CD4-positive, alpha-beta T cell treated with Interferon alpha-2 for 1 hour (primary cell): Measurements from ENCODE around the gene RBM47.
"Not testable (repeated sequence)": the region's sequence is repeated elsewhere in the genome, so short reads cannot be mapped to it uniquely, and the experiment has no call there.

Source experiments
- DNase-seq, 2 donors: peaks; one replicate each; pipeline ENCODE4 v3.0.0-alpha.2; 2020 to 2022

RBM47 gene

DNA sequence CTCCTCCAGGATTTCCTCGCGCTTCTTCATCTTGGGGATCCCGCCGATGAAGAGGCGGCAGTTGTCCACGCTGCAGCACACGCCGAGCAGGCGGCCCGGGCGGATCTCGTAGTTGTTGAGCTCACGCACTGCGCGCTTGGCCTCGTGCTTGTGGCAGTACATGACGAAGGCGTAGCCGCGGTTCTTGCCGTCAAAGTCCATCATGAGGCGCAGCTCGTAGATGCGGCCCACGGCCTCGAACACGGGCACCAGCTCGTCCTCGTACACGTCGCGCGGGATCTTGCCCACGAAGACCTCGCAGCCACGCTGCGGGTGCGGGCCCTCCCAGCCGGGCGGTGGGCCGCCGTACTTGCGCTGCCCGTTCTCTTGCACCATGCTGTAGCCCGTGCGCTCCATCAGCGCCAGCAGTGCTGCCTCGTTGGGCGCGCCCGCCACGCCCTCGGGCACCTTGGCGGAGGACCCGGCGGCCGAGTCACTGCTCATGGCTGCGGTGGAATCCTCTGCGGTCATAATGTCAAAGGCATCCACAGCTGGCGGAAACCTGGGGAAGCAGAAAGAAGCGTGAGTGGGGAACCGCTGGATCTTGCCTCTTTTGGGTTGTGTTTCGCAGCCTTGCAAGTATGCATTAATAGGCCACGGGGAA lies 191.2 kb downstream of the RBM47 start:
- DNase-seq: no peak

DNA sequence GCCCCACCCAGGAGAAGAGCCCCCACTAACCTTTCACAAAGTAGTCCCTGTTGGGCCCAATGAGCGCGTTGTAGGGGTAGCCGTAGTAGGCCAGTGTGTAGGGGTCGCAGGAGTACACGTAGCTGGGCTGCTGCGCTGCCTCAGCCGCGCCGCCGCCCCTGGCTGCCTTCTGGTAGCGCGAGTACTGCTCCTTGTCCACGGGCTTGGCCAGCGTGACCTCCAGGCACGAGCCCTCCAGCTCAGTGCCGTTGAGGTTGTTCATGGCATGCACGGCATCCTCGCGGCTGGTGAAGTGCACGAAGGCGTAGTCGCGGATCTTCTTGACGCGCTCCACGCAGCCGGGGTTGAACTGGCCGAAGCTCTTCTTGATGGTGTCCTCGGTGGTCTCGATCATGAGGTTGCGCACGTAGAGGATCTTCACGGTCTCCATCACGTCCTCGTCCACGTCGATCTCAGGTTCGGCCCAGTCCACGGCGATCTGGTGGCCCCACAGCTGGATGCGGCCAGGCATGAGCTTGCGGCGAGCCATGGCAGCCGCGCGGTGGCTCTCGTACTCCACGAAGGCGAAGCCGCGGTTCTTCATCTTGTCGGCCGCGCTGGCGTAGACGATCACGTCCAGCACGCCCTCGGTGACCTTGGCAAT lies 191.8 kb downstream of the RBM47 start:
- no peak for DNase-seq

DNA sequence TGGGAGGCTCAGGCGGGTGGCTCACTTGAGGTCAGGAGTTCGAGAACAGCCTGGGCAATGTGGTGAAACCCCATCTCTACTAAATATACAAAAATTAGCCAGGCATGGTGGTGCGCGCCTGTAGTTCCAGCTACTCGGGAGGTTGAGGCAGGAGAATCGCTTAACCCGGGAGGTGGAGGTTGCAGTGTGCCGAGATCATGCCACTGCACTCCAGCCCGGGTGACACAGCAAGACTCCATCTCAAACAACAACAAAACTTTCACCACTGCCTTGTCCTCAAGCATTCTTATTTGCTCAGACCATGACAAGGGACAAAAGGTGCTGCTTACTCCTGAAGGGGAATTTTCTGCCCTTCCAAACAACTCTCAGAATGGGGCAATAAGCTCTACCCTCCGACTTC lies 194.4 kb downstream of the RBM47 start:
- not testable (repeated sequence) for DNase-seq

DNA sequence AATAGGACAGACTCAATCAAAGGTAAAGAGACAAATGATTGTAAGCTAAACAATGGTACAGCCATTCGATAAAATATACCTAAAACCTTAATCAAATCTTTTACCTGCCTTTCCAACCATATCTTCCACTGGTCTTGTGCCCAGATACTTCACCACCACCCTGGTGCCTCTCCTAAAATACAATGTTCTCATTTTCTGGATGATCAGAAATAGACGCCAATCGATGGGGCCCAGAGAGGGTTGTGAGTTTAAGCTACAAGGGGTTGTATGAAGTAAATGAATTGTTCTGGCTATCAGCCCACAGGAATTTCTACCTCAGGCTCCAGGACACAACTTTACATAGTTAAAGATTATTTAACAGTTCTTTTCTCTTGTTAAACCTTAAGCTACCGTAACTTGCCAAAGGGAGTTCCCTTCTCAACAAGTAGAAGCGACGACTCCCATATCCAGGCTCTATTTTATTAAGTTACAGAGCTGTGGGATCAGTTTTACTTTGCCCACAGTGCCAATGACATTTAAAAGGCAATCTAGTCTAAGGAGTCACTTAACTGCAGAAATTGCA lies 195.5 kb downstream of the RBM47 start:
- no peak for DNase-seq

DNA sequence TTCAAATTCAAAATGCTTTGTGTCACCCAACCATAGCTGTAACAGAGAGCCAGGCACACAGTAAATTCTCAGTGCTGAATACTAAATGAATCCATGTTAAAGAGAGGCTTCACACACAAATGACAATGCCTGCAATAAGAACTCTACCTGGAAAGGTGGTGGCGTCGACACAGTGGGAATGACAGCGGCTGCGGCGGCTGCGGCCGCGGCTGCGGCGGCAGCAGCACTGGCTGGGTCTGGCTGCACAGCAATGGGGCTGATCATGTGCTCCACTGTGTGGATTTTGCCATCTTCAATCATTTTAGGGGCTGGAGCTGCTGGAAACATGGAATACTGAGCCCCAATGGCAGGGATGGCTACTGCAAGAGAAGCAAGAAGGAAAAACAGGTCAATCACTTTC lies 197.2 kb downstream of the RBM47 start:
- no peak for DNase-seq

DNA sequence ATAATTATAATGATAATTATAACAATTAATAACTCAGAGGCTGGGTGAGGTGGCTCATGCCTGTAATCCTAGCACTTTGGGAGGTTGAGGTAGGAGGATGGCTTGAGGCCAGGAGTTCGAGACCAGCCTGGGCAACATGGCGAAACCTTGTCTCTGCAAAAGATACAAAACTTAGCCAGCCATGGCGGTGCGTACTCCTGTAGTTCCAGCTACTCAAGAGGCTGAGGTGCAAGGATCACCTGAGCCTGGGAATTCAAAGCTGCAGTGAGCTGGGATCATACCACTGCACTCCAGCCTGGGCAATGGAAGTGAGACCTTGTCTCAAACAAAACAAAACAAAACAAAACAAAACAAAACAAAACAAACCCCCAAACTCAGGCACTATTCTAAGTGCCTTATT lies 201.8 kb downstream of the RBM47 start:
- not testable (repeated sequence) for DNase-seq

DNA sequence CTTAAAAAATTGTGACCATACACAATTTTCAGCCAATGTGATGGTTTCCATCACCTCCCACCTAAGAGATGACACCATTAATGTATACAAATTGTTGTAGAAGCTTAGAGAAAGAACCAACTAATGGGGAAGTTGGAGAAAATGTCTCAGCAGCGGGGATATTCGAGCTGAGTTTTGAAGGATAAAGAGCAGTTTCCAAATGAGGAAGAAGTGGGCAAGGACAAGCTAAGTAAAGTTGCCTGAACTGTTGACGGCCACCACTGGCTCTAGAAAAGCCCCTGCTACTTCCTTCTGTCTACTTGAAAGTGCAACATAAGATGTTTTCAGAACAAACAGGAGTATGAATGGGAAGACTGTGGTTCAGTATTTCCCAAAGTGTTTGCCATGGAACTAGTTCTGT lies 202.5 kb downstream of the RBM47 start:
- no peak for DNase-seq

DNA sequence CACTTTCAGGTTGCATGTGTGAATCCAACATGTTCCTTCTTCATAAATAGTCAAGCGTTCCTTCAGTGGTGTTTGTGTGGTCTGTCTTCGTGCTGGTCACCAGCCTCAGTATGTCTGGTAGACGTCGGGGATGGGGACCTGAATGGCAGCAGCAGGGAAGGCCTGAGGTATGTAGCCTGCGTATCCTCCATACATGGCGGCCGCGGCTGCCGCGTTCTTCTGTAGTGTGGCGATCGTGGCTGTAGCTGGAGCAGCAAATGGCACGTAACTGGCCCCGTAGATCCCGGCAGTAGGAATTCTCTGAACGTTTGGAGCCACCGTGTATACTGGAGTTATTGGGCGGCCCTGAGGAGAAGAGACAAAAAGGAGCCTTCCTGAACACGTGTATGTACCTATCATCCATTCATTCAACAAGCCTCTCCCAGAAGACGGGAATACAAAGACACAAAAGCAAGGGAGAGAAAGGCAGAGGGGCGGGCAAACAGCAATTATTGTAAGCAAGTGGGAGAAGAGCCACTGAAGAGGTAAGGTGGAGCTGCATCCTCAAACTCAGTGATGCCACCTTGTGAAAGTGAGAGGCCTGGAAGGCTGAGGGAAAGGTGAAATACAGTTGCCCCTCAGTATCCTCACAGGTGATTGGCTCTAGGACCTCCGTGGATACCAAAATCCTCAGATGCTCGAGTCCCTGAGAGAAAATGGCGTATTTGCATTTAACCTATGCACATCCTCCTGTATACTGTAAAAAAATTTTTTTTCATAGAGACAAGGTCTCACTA lies 203.7 kb downstream of the RBM47 start:
- DNase-seq: no peak

DNA sequence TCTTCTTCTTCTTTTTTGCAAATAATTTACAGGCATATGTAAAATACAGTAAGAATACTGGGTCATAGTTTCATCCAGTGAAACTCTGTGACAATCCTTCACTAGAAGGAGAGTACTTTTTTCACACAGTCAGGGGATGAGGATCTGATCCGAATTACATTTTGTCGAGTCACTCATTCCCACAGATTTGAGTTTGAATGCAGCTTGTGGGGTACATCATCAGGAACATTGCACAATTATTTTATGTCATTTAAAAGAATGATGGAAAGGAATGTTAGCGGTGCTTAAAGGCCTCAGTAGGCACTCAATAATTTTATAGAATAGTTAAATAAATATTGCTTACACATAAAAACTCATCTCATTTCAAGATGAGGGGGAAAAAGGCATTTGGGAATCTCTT lies 205.9 kb downstream of the RBM47 start:
- DNase-seq: no peak

DNA sequence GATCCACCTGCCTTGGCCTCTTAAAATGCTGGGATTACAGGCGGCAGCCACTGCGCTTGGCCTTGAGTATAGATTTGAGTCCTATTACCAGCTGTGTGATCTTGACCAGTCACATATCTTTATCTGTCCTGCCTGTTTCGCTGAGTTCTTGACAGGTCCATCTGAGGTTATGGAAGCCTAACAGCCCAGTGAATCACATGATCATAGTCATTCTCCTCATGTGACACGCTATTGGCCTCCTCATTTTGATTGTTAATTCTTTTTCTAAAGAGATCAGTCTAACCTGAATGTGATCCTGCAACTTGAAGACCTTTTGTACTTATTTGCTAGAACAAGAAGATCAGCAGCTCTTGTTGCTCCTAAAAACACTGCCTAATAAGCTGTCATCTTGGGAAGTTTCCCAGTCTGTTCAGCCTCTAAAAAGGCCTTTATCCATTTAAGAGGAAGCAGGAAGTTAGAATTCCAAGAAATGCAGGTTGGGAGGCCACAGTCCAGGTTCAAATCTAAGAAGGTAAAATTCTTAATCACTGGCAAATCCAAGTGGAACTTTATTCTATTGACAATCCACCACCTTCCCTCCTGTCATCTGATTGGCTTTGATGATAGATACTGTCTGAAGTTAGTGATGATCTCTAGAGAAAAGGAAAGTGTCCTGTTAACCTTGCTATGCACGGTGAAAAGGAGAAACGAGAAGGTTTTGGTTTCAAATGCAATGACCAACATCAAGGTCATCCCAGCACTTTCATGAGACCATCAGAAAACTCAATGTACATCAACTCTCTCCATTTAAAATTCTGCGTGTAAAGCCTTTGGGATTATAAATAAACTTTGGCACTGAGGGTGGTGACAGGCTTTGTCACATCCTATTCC lies 207.6 kb downstream of the RBM47 start:
- DNase-seq: no peak

DNA sequence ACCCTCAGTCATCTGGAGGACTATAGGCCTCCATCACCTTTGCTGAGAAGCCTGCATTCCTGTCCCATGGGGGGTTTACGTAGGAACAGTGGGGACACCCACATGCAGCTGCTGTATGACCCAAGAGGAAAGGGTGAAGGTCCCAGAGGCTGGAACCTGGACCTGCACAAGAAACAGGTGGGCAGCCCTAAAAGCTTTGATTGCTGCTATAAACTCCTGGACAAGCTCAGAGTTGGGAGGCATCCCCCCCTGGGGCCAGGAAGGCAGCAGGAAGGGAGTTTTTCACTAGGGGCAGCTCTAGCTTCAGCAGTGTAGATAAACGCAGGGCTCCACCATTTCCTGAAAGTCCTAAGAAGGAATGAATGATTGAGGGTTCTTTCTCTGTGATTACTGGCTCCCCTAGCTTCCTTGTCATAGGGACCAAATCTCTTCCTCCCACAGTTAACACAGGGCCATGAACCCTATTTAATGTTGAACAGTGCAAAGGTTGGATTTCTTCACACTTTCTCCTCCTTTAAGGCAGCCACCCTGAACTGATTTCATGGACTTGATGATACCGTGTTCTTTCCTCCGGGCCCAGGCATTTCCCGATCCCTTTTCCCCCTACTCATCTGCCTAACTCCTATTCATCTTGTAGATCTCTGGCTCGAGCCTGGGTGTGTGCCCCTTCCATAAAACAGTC lies 210.3 kb downstream of the RBM47 start:
- no peak for DNase-seq

DNA sequence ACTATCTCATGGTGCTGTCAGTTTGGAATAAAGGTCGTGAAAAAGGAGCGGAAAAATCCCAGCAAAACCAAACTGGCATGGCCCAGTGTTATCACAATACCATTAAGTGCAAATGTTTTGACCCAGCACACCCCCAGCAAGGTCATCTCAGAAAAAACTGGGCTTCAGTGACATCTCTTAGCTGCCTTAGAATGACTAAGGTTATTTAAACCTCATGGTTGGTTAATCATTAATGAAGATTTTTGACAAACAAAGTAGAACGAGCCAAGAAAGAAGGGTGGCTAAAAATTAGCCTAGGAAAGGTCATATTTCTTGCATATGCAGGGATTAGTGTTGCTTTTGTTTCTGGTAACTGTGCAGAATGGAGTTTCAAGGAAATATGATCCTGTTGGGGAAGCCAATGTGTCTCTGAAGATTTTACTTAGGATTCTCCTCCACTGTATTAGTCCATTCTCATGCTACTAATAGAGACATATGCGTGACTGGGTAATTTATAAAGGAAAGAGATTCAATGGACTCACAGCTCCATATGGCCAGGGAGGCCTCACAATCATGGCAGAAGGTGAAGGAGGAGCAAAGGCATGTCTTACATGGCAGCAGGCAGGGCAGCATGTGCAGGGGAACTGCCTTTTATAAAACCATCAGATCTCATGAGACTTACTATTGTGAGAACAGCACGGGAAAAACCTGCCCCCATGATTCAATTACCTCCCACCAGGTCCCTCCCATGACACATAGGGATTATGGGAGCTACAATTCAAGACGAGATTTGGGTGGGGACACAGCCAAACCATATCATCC lies 211.0 kb downstream of the RBM47 start:
- no peak for DNase-seq

DNA sequence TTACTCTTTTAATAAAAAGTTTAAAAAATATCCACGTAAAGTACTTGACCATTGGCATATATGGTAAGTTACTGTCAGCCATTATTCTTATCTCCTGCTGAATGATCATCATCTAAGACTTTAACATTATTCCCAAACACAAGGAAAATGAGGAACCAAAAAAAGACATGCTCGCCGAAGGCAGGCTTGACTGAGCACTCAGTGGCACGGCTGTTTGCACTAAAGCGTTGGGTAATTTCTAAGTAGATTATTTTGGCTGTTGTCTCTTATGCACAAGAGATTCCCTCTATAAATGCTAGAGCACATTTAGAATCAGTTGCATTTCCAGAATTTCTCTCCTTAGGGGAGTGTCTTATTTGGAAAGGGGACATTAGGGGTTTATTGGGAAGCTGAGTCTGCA lies 211.7 kb downstream of the RBM47 start:
- DNase-seq: no peak

DNA sequence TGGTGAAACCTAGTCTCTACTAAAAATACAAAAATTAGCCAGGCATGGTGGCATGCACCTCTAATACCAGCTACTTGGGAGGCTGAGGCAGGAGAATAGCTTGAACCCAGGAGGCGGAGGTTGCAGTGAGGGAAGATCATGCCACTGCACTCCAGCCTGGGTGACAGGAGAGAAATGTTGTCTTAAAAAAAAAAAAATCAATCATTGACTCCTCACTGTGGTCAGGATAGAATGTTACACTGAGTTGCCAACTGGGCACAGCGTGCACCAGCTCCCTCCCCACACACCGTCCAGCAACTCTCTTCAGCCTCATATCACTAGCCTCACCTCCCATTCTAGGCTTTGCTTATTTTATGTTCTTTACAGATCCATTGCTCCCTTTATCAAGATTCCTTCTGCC lies 215.0 kb downstream of the RBM47 start:
- no peak for DNase-seq

DNA sequence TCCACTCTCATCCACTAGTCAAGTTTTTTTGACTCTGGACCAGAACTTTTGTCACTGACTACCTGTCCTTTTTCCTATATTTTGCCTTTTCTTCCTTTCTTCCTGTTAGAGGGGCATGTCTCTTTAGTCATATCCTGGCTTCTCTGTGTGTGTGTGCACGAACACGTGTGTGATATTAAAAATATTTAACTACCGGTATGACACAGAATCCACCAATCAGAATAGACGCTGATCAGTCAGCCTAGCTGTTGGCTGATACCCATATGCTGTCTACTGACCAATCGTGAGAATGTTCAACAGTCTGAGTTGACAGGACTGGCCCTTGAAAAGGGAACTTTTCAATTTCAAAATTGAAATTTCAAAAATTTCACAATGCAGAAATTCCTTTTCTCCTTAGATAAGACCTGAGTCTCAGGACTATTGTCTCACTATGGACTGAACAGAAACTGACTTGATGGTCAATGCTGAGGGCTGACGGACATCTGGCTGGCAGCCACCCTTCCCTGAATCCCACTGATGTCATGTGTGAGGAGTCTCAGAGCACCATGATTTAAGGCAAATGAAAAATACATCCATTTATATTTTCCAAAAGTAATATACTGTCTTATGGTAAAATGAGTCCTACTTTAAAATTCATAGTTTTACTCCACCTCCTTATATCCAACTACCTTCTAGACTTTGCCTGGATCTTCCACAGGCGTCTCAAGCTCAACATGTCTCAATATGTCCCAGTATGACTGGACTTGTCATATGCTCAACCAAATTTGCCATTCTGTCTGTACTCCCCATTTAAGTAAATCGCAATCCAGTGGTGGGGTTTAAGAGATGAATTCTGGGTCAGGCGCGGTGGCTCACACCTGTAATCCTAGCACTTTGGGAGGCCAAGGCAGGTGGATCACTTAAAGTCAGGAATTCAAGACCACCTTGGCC lies 216.5 kb downstream of the RBM47 start:
- no peak for DNase-seq

DNA sequence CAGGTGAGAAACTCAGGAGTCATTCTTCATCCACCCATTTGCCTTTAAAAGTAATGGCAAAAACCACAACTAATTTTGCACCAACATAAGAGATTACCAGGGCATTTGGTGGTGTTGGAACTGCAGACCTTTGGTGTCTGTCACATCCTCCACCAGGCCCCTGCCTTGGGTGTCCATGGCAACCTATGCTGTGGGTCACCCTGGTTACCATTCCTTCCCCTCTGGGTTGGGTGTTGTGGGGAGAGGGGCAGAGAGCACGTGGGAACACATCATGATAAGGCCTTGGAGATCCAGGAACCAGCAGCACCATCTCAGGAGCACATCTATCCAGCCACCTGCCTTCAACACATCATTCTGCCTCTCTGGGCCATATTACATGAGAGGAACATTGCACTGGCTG lies 217.3 kb downstream of the RBM47 start:
- no peak for DNase-seq

DNA sequence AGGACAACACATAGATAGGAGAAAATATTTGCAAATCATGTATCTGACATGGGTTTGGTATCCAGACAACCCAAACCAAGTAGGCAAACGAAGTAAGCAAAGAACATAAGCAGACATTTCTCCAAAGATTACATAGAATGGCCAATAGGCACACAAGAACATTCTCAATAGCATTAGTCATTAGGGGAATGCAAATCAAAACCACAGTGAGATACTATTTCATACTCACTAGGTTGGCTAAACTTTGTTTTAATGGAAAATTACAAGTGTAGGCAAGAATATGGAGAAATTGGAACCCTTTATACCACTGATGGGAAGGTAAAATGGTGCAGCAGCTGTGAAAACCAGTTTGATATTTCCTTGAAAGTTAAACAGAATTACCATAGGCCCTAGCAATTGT lies 219.8 kb downstream of the RBM47 start:
- no peak for DNase-seq

DNA sequence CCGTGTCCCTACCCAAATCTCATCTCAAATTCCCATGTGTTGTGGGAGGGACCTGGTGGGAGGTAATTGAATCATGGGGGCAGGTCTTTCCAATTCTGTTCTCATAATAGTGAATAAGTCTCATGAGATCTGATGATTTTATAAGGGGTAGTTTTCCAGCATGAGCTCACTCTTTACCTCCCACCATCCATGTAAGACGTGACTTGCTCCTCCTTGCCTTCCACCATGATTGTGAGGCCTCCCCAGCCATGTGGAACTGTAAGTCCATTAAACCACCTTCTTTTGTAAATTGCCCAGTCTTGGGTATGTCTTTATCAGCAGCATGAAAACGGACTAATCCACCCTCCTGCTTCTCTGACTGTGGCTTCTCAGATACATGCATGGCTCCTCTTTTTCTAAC lies 222.2 kb downstream of the RBM47 start:
- DNase-seq: not testable (repeated sequence)

DNA sequence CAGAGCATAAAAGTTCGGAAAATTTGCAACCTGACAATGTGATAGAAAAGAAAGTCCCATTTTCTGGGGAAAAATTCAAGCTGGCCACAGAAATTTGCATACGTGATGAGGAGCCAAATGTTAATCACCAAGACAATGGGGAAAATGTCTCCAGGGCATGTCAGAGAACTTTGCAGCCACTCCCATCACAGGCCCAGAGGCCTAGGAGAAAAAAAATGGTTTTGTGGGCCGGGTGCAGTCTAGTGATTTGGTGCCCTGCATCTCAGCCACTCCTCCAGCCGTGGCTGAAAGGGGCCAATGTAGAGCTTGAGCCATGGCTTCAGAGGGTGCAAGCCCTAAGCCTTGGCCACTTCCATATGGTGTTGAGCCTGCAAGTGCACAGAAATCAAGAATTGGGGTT lies 223.3 kb downstream of the RBM47 start:
- no peak for DNase-seq

DNA sequence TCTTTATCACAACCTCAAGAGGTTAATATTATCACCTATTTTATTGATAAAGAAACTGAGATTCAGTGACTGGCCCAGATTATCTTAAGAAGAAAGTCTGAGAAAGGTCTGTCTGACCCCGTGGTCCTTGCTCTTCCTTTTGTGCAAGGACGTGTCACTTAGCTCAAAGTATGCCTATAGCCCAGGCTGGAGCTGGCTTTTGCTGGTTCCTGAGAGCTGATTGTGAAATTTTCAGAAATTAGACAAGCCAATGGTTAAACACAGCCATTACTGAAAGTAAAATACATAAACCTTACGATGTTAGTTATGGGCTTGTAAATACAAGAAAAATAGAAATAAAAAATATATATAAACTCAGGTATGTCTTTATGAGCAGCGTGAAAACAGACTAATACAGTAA lies 224.5 kb downstream of the RBM47 start:
- DNase-seq: no peak
